Epithelial cell of proximal tubule (primary cell): Measurements from ENCODE around the gene RSPH1. TPM values are rescaled to one million over a fixed set of nuclear protein-coding genes. Genes with fewer than 3 reads are reported as not detected.

Source experiments
- DNase-seq: peaks from one replicate; pipeline ENCODE4 v3.0.0-alpha.2; 2011; ENCODE audit warnings: low read depth
- H3K4me3 ChIP-seq: 2 replicates; pipeline ENCODE4 v1.5.1; 2011; ENCODE audit warnings: low read depth, mild to moderate bottlenecking, low read length
- total RNA-seq: library from RNA; depleted of rRNA; stranded (reverse); fragments of >200 nt; gene quantifications from 2 replicates; pipeline ENCODE4 v1.2.3, GENCODE V29; 2015
- TF ChIP-seq, protein P1 (sequence below): conservative IDR thresholded peaks from 2 replicates; pipeline ENCODE4 v1.5.1; 2012; ENCODE audit warnings: low read depth, mild to moderate bottlenecking, low read length

RSPH1 gene
- total RNA-seq, 1 donor from 2014 or later = 1.8 TPM

- TF ChIP-seq, protein P1, sequence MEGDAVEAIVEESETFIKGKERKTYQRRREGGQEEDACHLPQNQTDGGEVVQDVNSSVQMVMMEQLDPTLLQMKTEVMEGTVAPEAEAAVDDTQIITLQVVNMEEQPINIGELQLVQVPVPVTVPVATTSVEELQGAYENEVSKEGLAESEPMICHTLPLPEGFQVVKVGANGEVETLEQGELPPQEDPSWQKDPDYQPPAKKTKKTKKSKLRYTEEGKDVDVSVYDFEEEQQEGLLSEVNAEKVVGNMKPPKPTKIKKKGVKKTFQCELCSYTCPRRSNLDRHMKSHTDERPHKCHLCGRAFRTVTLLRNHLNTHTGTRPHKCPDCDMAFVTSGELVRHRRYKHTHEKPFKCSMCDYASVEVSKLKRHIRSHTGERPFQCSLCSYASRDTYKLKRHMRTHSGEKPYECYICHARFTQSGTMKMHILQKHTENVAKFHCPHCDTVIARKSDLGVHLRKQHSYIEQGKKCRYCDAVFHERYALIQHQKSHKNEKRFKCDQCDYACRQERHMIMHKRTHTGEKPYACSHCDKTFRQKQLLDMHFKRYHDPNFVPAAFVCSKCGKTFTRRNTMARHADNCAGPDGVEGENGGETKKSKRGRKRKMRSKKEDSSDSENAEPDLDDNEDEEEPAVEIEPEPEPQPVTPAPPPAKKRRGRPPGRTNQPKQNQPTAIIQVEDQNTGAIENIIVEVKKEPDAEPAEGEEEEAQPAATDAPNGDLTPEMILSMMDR = no peak
- no peak for DNase-seq
- no peak overlapping the region for H3K4me3 ChIP-seq
Observed at GRCh38 chr21:42489006-42489563, 6.9 kb downstream of the RSPH1 start.

- TF ChIP-seq, protein P1 = no peak
- H3K4me3 ChIP-seq = no peak overlapping the region
- DNase-seq = no peak
Observed at GRCh38 chr21:42486531-42486930, 9.5 kb downstream of the RSPH1 start.

GRCh38 chr21:42486072-42486471, 10.0 kb downstream of the RSPH1 start:
- DNase-seq = no peak
- TF ChIP-seq, protein P1 = no peak
- no peak overlapping the region for H3K4me3 ChIP-seq

DNA sequence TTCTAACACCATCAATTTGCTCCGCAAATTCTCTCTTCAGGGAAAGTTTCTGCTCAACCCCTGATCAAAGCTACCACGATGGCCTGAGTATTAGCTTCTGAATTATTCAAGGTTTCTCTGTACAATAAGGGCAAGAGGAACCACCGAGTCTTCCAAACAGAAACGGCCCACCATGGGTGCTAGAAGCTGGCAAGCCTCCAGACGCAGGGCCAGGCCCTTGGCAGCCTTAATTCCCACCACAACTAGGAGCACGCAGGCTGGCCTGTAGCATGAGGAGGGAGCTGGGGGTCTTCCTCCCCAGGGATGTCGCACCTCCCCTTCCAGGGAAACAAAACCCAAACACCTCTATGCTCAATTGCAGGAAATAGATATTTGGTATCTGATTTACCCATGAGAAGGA, 11.1 kb downstream of the RSPH1 start:
- TF ChIP-seq, protein P1 = no peak

DNA sequence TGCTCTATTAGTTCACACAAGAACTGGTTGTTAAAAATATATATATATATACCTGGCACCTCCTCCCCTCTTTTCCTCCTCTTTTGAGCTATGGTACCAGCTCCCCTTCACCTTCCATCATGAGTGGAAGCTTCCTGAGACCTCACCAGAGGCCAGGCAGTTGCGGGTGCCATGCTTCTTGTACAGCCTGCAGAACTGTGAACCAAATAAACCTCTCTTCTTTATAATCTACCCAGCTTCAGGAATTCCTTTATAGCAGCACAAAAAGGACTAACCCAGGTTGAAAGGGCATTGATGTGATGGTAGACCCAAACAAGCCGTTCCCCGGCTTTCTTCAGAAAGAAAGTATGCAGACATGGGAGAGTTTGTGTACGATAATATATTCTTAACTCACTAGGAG, 14.9 kb downstream of the RSPH1 start:
- no peak overlapping the region for H3K4me3 ChIP-seq
- TF ChIP-seq, protein P1 = no peak
- no peak for DNase-seq

More for the DNA sequence above, 11.1 kb downstream of the RSPH1 start:
- H3K4me3 ChIP-seq = no peak overlapping the region
- no peak for DNase-seq

- H3K4me3 ChIP-seq = no peak overlapping the region
- TF ChIP-seq, protein P1 = no peak
- no peak for DNase-seq
Observed at GRCh38 chr21:42480736-42481135, 15.3 kb downstream of the RSPH1 start.

DNA sequence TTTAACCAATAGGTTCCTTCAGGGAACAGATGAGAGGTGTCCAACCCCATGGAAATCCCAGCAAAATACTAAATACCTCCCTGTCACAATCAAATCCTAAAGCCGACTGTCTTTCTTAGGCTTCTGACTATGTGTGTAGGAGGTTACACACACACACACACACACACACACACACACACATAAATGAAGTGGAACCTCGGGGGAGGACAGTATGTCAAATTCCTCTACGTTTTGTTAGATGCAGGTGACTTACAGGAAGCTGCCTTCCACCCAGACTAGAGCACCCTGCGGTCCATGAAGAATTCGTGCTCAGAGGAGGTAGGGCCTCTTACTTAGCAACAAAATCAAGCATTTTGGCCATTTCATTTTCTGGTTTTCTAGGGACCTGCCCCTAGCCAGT, 16.4 kb downstream of the RSPH1 start:
- TF ChIP-seq, protein P1 = no peak

More for the DNA sequence above, 16.4 kb downstream of the RSPH1 start:
- H3K4me3 ChIP-seq = no peak overlapping the region
- DNase-seq = no peak
